ENCODE results near the gene SLX4.

Gene SLX4

DNA sequence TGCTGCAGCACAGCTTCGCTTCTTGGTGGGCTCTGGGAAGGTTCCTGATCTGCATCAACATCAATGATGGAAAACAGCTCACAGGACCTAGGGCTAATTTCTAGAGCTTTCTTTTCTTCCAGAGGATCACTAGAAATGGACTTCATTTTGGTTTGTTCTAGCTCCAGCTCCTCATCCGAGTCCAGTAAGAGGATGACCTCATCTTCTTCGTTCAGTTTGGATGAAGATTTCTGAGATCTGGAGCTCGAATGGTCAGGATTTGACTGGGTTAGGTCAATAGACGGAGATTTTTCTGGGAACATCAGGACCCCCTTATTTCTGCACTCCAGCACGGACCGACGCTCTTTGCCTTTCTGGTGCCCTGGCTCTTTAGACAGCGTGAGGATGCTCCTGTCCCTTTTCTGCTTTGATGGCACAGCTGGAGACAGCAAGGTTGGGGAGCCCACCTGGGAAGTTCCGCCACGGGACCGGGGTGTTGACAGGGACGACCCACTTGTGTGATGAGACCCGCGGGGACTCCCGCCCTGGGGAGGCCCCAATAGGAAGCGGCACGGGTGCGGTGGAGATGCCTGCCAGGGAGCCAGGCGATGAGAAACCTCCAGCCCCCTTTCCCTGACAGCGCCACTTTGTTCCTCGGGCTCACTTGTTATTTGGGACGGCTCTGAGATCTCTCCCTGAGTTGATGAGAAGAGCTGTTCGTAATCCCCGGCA lies 21.3 kb downstream of the SLX4 start:
- H3K4me3 ChIP-seq (ENCODE audit: low read depth, low read length), result no peak overlapping the region
- DNase-seq (ENCODE audit: low read depth, low spot score), result no peak
- TF ChIP-seq, protein P1, sequence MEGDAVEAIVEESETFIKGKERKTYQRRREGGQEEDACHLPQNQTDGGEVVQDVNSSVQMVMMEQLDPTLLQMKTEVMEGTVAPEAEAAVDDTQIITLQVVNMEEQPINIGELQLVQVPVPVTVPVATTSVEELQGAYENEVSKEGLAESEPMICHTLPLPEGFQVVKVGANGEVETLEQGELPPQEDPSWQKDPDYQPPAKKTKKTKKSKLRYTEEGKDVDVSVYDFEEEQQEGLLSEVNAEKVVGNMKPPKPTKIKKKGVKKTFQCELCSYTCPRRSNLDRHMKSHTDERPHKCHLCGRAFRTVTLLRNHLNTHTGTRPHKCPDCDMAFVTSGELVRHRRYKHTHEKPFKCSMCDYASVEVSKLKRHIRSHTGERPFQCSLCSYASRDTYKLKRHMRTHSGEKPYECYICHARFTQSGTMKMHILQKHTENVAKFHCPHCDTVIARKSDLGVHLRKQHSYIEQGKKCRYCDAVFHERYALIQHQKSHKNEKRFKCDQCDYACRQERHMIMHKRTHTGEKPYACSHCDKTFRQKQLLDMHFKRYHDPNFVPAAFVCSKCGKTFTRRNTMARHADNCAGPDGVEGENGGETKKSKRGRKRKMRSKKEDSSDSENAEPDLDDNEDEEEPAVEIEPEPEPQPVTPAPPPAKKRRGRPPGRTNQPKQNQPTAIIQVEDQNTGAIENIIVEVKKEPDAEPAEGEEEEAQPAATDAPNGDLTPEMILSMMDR (IDR thresholded peaks at IDR 0.05; ENCODE audit: low read depth, low read length), result no peak
- in situ Hi-C loops (cut with HindIII; ENCODE audit: low sequenced_read_pairs), result no loop called here

DNA sequence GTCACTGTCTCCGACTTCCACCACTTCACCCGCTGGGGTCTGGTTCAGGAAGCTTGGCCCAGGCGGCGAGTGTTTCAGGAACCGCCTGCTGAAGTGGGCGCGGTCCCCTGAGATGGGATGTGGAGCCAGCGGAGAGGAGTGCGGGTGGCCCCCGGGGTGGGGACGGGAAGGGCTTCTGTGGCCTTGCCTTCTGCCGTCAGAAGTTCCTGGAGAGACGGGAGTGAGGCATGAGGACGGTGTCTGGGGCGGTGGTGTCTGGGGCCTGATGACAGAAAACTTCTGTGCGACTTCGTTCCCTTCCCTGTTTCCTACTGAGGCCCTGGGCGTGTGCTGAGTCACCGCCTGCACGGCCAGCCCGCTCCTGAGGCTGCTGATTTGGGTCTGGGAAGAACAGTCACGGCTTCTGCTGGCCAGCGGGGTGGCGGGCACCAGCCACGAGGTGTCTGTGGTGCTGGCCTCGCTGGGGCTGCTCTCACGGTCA lies 21.9 kb downstream of the SLX4 start:
- in situ Hi-C loops (cut with HindIII; ENCODE audit: low sequenced_read_pairs), result no loop called here
- H3K4me3 ChIP-seq (ENCODE audit: low read depth, low read length), result no peak overlapping the region
- no peak for DNase-seq (ENCODE audit: low read depth, low spot score)
- TF ChIP-seq, protein P1 (IDR thresholded peaks at IDR 0.05; ENCODE audit: low read depth, low read length), result no peak

DNA sequence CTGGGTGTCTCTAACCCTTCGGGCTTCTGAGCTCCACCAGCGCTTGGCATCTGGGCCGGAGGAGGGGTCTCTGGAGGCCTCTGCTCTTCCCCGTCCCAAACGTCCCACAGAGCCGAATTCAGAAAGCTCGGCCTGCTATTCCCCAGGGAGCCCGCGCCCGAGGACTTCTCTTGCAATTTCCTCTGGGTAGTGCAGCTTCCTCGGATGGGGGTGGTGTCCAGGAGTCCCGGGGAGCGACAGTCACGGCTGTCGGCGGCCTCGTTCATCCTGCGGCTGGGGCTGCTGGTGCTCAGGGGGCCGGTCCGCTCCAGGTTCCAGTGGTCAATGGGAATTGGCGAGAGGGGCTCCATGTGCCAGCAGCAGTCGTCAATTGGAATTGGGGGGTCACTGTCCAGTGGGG lies 22.4 kb downstream of the SLX4 start:
- TF ChIP-seq, protein P1 (IDR thresholded peaks at IDR 0.05; ENCODE audit: low read depth, low read length), result no peak
- DNase-seq (ENCODE audit: low read depth, low spot score), result no peak
- in situ Hi-C loops (cut with HindIII; ENCODE audit: low sequenced_read_pairs), result no loop called here
- no peak overlapping the region for H3K4me3 ChIP-seq (ENCODE audit: low read depth, low read length)

DNA sequence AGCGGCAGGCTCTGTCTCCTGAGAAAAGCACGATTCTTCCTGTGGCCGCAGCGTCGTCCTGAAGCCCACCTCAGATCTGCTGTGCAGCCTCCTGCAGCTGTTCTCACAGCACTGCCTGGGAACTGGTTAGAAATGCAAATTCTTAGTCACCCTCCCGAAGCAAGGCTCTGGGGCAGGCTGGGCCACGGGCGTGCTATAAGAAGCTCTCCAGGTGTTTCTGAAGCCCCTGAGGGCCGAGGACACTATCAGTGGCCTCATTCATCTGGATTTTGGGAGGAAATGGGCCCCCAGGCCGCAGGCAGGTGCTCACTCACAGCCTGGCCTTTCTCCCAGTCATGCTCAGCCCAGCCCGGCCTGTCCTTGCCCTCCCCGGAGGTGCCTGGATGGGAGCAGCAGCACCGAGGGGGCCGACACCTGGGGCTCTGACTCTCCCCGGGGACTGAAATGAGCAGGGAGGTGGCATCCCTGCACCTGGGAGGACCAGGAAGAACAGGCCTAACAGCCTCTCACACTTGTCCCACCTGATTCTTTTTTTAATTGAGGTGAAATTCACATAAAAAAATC lies 23.8 kb downstream of the SLX4 start:
- no peak for DNase-seq (ENCODE audit: low read depth, low spot score)
- in situ Hi-C loops (cut with HindIII; ENCODE audit: low sequenced_read_pairs), result no loop called here
- TF ChIP-seq, protein P1 (IDR thresholded peaks at IDR 0.05; ENCODE audit: low read depth, low read length), result no peak

DNA sequence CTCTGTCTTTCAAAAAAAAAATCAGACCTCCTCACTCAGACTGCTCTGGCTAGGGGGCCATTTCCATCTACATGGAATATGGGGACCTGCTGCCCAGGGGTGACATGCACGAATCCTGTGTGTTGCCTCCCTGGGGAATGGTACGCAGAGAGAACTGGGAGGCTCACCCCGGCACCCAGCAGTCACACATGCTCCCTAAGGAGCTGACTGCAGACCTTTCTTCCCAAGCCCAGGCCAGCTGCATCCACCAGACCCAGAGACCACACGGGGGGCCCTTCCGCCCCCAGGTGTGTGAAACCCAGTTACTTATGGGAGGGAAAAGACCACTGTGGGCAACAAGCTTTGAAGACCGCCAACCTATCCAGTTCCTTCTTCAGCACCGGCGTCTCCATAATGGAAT lies 27.0 kb downstream of the SLX4 start:
- in situ Hi-C loops (cut with HindIII; ENCODE audit: low sequenced_read_pairs), result no loop called here
- TF ChIP-seq, protein P1 (IDR thresholded peaks at IDR 0.05; ENCODE audit: low read depth, low read length), result no peak
- H3K4me3 ChIP-seq (ENCODE audit: low read depth, low read length), result no peak overlapping the region
- no peak for DNase-seq (ENCODE audit: low read depth, low spot score)

More for the DNA sequence above, 23.8 kb downstream of the SLX4 start:
- no peak overlapping the region for H3K4me3 ChIP-seq (ENCODE audit: low read depth, low read length)

DNA sequence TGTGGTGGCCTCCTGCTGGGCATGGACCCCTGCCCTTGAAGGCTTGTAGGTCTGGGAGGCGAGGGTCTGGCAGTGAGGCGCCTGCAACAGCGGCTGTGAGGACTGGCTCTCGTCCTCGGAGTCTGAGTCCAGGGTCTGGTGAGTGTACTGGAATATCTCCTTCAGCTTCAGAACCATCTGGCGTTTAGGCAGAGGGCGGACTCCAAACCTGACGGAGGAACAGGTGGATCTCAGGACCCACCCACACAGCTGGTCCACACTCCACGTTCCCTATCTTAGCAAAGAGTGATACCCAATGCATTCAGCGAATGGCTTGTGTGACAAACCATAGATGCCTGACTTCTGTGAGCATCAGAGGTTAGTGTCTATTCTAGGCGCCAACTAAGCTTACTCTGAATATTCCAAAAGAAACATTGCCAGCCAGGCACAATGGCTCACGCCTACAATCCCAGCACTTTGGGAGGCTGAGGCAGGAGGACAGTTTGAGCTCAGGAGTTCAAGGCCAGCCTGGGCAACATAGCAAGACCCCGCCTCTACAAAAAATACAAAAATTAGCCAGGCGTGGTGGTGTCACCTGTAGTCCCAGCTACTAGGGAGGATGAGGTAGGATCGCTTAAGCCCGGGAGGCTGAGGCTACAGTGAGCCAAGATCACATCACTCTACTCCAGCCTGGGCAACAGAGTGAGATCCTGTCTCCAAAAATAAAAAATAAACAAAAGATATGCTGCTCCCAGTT lies 27.9 kb downstream of the SLX4 start:
- no peak for DNase-seq (ENCODE audit: low read depth, low spot score)
- TF ChIP-seq, protein P1 (IDR thresholded peaks at IDR 0.05; ENCODE audit: low read depth, low read length), result no peak
- in situ Hi-C loops (cut with HindIII; ENCODE audit: low sequenced_read_pairs), result no loop called here
- H3K4me3 ChIP-seq (ENCODE audit: low read depth, low read length), result no peak overlapping the region

Measured in astrocyte of the spinal cord (primary cell).